A549 treated with CpdA at 1 μM for 4 hours (cell line): ENCODE data around the gene ZNF776. TPM values are rescaled to one million over a fixed set of nuclear protein-coding genes. Genes with fewer than 3 reads are reported as not detected.

ENCODE experiments used
- total RNA-seq: library from RNA; stranded (reverse); fragments of 200-300 nt; extraction: Qiagen RNA extraction; gene quantifications from 5 replicates; pipeline ENCODE4 v1.2.3, GENCODE V29; 2022; ENCODE audit warnings: low read depth

Gene ZNF776
- total RNA-seq, result 5.4 to 6.3 TPM (median 5.7 TPM) in 5 replicates

GRCh38 chr19:57746580-57747471 lies at the start of gene ZNF776:
ZNF776 (plus strand) TSS chr19:57746815; CDS start chr19:57747059, 244 bp downstream.

DNA sequence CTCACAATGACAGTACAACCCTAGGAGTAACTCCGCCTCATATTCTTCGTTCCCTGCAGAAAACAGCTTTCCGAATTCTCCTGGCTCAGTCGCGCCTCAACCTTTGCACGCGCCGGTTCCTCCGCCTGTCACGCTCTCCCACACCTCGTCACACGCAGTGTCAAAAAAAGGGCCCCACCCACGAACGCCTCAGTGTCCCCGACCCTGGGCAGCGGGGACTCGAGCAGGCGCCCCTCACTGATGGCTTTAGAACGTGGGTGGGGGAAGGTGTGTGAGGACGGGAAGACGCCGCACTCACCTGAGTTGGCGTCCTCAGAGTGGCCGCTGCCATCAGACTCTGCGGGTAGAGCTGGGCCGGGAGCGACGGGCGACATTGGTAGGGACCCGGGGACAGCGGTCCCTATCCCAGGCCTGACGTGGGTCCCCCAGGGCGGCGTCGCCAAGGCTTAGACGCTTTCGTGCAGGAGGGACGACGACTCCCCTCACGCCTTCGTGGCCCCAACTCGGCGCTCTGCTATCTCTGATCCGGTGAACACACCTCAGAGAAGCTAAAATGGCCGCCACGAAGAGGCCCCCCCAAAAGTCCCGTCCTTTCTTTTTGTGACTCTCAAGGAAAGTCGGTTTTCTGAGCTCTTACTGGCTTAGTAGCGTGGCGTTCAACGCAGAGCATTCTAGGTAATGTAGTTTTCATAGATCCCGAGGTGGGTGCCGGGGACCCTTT lies 37.8 kb upstream of the ZNF776 start, which contains the start of gene ZNF154:
ZNF154 (minus strand) TSS at position 564 of the 721 bp plus-strand sequence; CDS start at position 331, 233 bp downstream.

GRCh38 chr19:57769345-57770131 lies 22.9 kb downstream of the ZNF776 start, which contains the start of gene ZNF586:
ZNF586 (plus strand) TSS chr19:57769676; CDS start chr19:57769843, 167 bp downstream.

Other genes with a start within 250 kb of the ZNF776 start
- 3.2 to 6.0 TPM (median 5.4 TPM) in 5 replicates for gene ZNF773, start 246.9 kb upstream of the ZNF776 start, total RNA-seq
- 1.6 to 2.2 TPM (median 1.7 TPM) in 5 replicates for gene ZNF549, start 219.5 kb upstream of the ZNF776 start, total RNA-seq
- 2.8 to 4.3 TPM (median 3.7 TPM) in 5 replicates for gene ZNF550, start 187.0 kb upstream of the ZNF776 start, total RNA-seq
- gene ZNF416, start 167.9 kb upstream of the ZNF776 start, total RNA-seq, result 3.4 to 5.0 TPM (median 4.3 TPM) in 5 replicates
- gene ZIK1, start 162.7 kb upstream of the ZNF776 start, total RNA-seq, result not detected in 5 replicates
- gene ZNF530, start 146.9 kb upstream of the ZNF776 start, total RNA-seq, result 3.0 to 5.5 TPM (median 4.9 TPM) in 5 replicates
- gene ZNF134, start 132.6 kb upstream of the ZNF776 start, total RNA-seq, result 7.1 to 9.5 TPM (median 8.0 TPM) in 5 replicates
- 4.7 to 7.1 TPM (median 6.6 TPM) in 5 replicates for gene ZNF211, start 113.6 kb upstream of the ZNF776 start, total RNA-seq
- not detected in 5 replicates for gene ZSCAN4, start 77.9 kb upstream of the ZNF776 start, total RNA-seq
- 4.3 to 5.9 TPM (median 5.6 TPM) in 5 replicates for gene ZNF551, start 64.8 kb upstream of the ZNF776 start, total RNA-seq
- not detected in 5 replicates for gene ZNF154, start 37.6 kb upstream of the ZNF776 start, total RNA-seq
- gene ZNF671, start 19.2 kb upstream of the ZNF776 start, total RNA-seq, result 0.75 to 0.99 TPM (median 0.80 TPM) in 5 replicates
- gene ZNF586, start 22.9 kb downstream of the ZNF776 start, total RNA-seq, result 5.8 to 7.7 TPM (median 6.4 TPM) in 5 replicates
- 4.5 to 6.2 TPM (median 4.9 TPM) in 5 replicates for gene ZNF552, start 68.1 kb downstream of the ZNF776 start, total RNA-seq
- gene ZNF587B, start 83.5 kb downstream of the ZNF776 start, total RNA-seq, result 6.7 to 11.5 TPM (median 8.0 TPM) in 5 replicates
- gene ZNF587, start 103.0 kb downstream of the ZNF776 start, total RNA-seq, result 5.0 to 7.4 TPM (median 6.5 TPM) in 5 replicates
- gene ZNF814, start 142.2 kb downstream of the ZNF776 start, total RNA-seq, result 1.7 to 3.7 TPM (median 2.5 TPM) in 5 replicates
- gene ZNF417, start 169.8 kb downstream of the ZNF776 start, total RNA-seq, result 3.6 to 4.3 TPM (median 4.2 TPM) in 5 replicates
- 0.69 to 1.3 TPM (median 0.90 TPM) in 5 replicates for gene ZNF418, start 188.6 kb downstream of the ZNF776 start, total RNA-seq
- gene ZNF256, start 200.9 kb downstream of the ZNF776 start, total RNA-seq, result 0.93 to 1.4 TPM (median 1.2 TPM) in 5 replicates
- gene C19orf18, start 227.7 kb downstream of the ZNF776 start, total RNA-seq, result 0.08 TPM in 1 of 5 replicates, not detected in the others